Measurements from ENCODE around the gene GUCY1A2.

DNA sequence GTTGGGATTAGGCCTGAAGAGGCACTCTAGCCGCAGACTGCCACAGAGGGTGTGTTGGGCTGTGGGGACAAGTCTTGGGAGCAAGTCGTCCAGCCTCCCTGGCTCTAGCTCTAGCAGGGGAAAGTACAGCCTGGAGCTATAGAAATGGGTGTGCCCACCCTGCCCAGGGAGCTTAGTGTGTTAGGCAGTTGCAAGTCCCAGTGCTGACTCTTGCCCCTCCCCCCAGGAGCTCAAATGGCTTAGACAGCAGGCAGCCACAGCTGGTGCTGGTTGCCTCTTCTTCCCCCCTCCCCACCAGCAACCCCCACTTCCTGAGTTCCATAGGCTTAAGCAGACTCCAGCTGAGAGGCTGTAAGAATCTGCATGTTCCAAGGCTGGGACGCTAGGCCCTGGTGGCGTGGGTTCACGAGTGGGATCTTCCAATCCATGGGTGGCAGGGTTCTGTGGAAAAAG lies 61.2 kb downstream of the GUCY1A2 start:
- TF ChIP-seq, protein P1, sequence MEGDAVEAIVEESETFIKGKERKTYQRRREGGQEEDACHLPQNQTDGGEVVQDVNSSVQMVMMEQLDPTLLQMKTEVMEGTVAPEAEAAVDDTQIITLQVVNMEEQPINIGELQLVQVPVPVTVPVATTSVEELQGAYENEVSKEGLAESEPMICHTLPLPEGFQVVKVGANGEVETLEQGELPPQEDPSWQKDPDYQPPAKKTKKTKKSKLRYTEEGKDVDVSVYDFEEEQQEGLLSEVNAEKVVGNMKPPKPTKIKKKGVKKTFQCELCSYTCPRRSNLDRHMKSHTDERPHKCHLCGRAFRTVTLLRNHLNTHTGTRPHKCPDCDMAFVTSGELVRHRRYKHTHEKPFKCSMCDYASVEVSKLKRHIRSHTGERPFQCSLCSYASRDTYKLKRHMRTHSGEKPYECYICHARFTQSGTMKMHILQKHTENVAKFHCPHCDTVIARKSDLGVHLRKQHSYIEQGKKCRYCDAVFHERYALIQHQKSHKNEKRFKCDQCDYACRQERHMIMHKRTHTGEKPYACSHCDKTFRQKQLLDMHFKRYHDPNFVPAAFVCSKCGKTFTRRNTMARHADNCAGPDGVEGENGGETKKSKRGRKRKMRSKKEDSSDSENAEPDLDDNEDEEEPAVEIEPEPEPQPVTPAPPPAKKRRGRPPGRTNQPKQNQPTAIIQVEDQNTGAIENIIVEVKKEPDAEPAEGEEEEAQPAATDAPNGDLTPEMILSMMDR (conservative IDR thresholded peaks at IDR 0.05; ENCODE audit: low read depth, low read length): no peak
- no peak for TF ChIP-seq EZH2 (IDR thresholded peaks at IDR 0.05; ENCODE audit: borderline replicate concordance, low read depth, low read length, poor library complexity, severe bottlenecking)
